HepG2 (cell line): Measurements from ENCODE around the gene ZMYND8. TPM values are rescaled to one million over a fixed set of nuclear protein-coding genes. Genes with fewer than 3 reads are reported as not detected.
"Not testable (repeated sequence)": the region's sequence is repeated elsewhere in the genome, so short reads cannot be mapped to it uniquely, and the experiment has no call there.

Experiments used
- ATAC-seq: fragments of 200-7000 bp; cut with Tn5 transposase; 3 replicates; pipeline ENCODE4 v1.9.1; 2020; ENCODE audit warnings: mild to moderate bottlenecking, moderate library complexity
- BruUV-seq: library from RNA; stranded (reverse); fragments of 400-500 nt; replicated peaks from 2 replicates; lab custom pipeline; 2021; lab: Mats Ljungman, UMichigan
- CTCF ChIA-PET: fragments of 300-600 bp; formaldehyde crosslinking; extraction: SDS; loops from one replicate; lab custom pipeline; 2021; ENCODE audit warnings: low total read pairs, inconsistent platforms, low intra/inter-chr PET ratio; lab: Yijun Ruan, JAX
- POLR2A ChIA-PET: fragments of 350-600 bp; sonication (Branson Sonifier 250); formaldehyde crosslinking; loops from one replicate; lab custom pipeline; 2020; ENCODE audit warnings: antibody characterized with exemption, inconsistent platforms; lab: Yijun Ruan, JAX
- DNase-seq: peaks from one replicate; pipeline ENCODE4 v3.0.0-alpha.2; 2015; ENCODE audit warnings: low spot score
- FAIRE-seq: peaks from 3 replicates; lab custom pipeline; 2011; peaks lifted over from hg19 to GRCh38; lab: Jason Lieb, UNC
- H2AFZ ChIP-seq: one replicate; pipeline ENCODE4 v1.6.1; 2011; ENCODE audit warnings: low read length, inconsistent platforms
- H3K27ac ChIP-seq: fragments of 300-600 bp; 3 replicates; pipeline ENCODE4 v1.8.0; 2011; ENCODE audit warnings: mixed run types, mild to moderate bottlenecking, mixed read lengths, low read length, inconsistent platforms; ENCODE audit not compliant: insufficient read depth; ENCODE audit errors: extremely low read length
- H3K27me3 ChIP-seq, 2 experiments: fragments of 200-600 bp in 1 of 2; 2 replicates in 1 of 2; 3 replicates in 1 of 2; pipeline versions ENCODE4 v1.6.0 to v1.8.0; 2011; ENCODE audit warnings: low read length in 2 of 2, mild to moderate bottlenecking in 2 of 2, moderate library complexity in 2 of 2, inconsistent platforms in 1 of 2; ENCODE audit not compliant: insufficient read depth in 2 of 2, control insufficient read depth in 1 of 2
- H3K36me3 ChIP-seq, 2 experiments: fragments of 200-600 bp in 1 of 2; replicated peaks in 1 of 2; 2 replicates in 1 of 2; 3 replicates in 1 of 2; pipeline versions ENCODE4 v1.5.1 to v1.8.0; 2011; ENCODE audit warnings: low read length in 2 of 2, inconsistent platforms in 1 of 2; ENCODE audit not compliant: insufficient read depth in 2 of 2, control insufficient read depth in 1 of 2
- H3K4me1 ChIP-seq: 2 replicates; pipeline ENCODE4 v1.5.1; 2012; ENCODE audit warnings: low read length, inconsistent platforms; ENCODE audit not compliant: insufficient read depth
- H3K4me2 ChIP-seq: 2 replicates; pipeline ENCODE4 v1.6.0; 2011; ENCODE audit warnings: low read depth, low read length, inconsistent platforms
- H3K4me3 ChIP-seq, 3 experiments: fragments of 200-600 bp in 1 of 3; sonication (generic), shearing (Covaris generic) in 1 of 3; replicated peaks in 1 of 3; 2 replicates each; pipeline ENCODE4 v1.5.1; 2011 to 2016; ENCODE audit warnings: low read length in 3 of 3, inconsistent platforms in 2 of 3, low read depth in 2 of 3, mild to moderate bottlenecking in 2 of 3, control low read depth in 1 of 3, mixed read lengths in 1 of 3; ENCODE audit not compliant: insufficient read depth in 1 of 3
- H3K79me2 ChIP-seq: one replicate; pipeline ENCODE4 v1.6.1; 2011; ENCODE audit warnings: low read length, inconsistent platforms; ENCODE audit not compliant: insufficient read depth
- H3K9ac ChIP-seq: 2 replicates; pipeline ENCODE4 v1.6.0; 2011; ENCODE audit warnings: mild to moderate bottlenecking, low read depth, low read length, inconsistent platforms; ENCODE audit not compliant: insufficient read depth
- H3K9me3 ChIP-seq: 2 replicates; pipeline ENCODE4 v1.5.1; 2012; ENCODE audit warnings: mild to moderate bottlenecking, low read length
- H4K20me1 ChIP-seq: 2 replicates; pipeline ENCODE4 v1.6.0; 2011; ENCODE audit warnings: inconsistent platforms, mild to moderate bottlenecking, low read length, moderate library complexity; ENCODE audit not compliant: insufficient read depth
- PLSCR1 ChIP-seq: sonication (generic); formaldehyde crosslinking; IDR thresholded peaks from 2 replicates; pipeline ENCODE4 v1.5.0; 2020; ENCODE audit warnings: missing genetic modification reagents, mild to moderate bottlenecking, borderline replicate concordance
- ZNF121 ChIP-seq: sonication (generic); formaldehyde crosslinking; IDR thresholded peaks from 2 replicates; pipeline ENCODE4 v1.5.0; 2020; ENCODE audit warnings: mild to moderate bottlenecking, missing genetic modification reagents
- ZNF770 ChIP-seq: sonication (generic); formaldehyde crosslinking; IDR thresholded peaks from 2 replicates; pipeline ENCODE4 v1.5.0; 2020; ENCODE audit warnings: mild to moderate bottlenecking, missing genetic modification reagents
- WGBS: methylation state at CpG from one replicate; pipeline ENCODE4 v1.1.6; 2017; ENCODE audit warnings: low lambda C conversion rate; 5-methylcytosine and 5-hydroxymethylcytosine counted together
- in situ Hi-C: cut with HindIII; loops from 2 replicates; pipeline ENCODE4 v1.10.0; 2017; ENCODE audit warnings: low pct_unique_long_range_greater_than_20kb; ENCODE audit not compliant: extremely low pct_ligation_motif_present
- intact Hi-C: fragments of 100-400 bp; cut with micrococcal nuclease; formaldehyde crosslinking; loops from one replicate; pipeline ENCODE4 v1.10.0; 2022; ENCODE audit not compliant: unreplicated experiment
- polyA plus RNA-seq, 8 experiments: library from polyadenylated mRNA; depleted of rRNA in 3 of 8; stranded (reverse) in 7 of 8; unstranded in 1 of 8; fragments of >200 nt; fragmentation: Illumina TruSeq in 4 of 8; extraction: Trizol in 4 of 8; gene quantifications; 2 replicates each; pipeline versions ENCODE4 v1.2.1 to v1.2.3, GENCODE V29; 2011 to 2016; ENCODE audit warnings: low read depth in 4 of 8, missing spikeins in 1 of 8, mixed read lengths in 1 of 8; ENCODE audit not compliant: insufficient read depth in 1 of 8
- total RNA-seq, 5 experiments: library from RNA; depleted of rRNA; stranded (reverse); fragments of >200 nt; fragmentation: Illumina TruSeq; extraction: Trizol; gene quantifications; 2 replicates each; pipeline ENCODE4 v1.2.3, GENCODE V29; 2016; ENCODE audit warnings: low read depth in 1 of 5

The ZMYND8 gene
- total and polyA plus RNA-seq, 2 of the 13 experiments (the other 11 are each of a cell fraction or from before 2014, with no cell fraction given): 53.9 to 84.7 TPM

- TF ChIP-seq PLSCR1: no peak
Measured at GRCh38 chr20:47389867-47390347, 33.4 kb upstream of the ZMYND8 start (continued).

GRCh38 chr20:47385968-47386367 is 29.5 kb upstream of the ZMYND8 start:
- in situ Hi-C loops: loop anchor here (10.0 to 25.0 kb wide), 2 partner anchors 111 to 624 kb away; no protein-coding TSS in a partner anchor
- intact Hi-C loops, H3K36me3 ChIP-seq, H3K79me2 ChIP-seq, BruUV-seq, FAIRE-seq, DNase-seq, H3K4me3 ChIP-seq, H3K4me2 ChIP-seq, POLR2A ChIA-PET, H3K27me3 ChIP-seq, H3K9ac ChIP-seq, H3K27ac ChIP-seq, H4K20me1 ChIP-seq, H2AFZ ChIP-seq, H3K9me3 ChIP-seq, ATAC-seq: not testable (repeated sequence)
- CTCF ChIA-PET: interaction anchor here (3.9 kb wide), 1 partner anchor 113 kb away, joined by 202 read pairs; no protein-coding TSS in a partner anchor
- TF ChIP-seq ZNF770 (CRISPR knock-in tag) (peak; percentile 61), ZNF121 (CRISPR knock-in tag) (peak; percentile 32; the same call in 1 of the 2 replicates)
- 96% methylated on average over 5 of the region's 5 CpGs for WGBS
- peaks cover 20% of the 10 kb centered on the region for H3K4me1 ChIP-seq
